ENCODE results near the gene NCOA1.

GRCh38 chr2:24566630-24567029 is 75.6 kb downstream of the NCOA1 start:
- TF ChIP-seq CTCF (IDR thresholded peaks at IDR 0.05; ENCODE audit: extremely low read depth in 1 of 2, insufficient read depth in 1 of 2, low read depth in 1 of 2, low read length in 2 of 2) = no peak
- no peak for TF ChIP-seq POLR2AphosphoS5 (IDR thresholded peaks at IDR 0.05; ENCODE audit: insufficient read depth, low read depth, low read length)
- TF ChIP-seq EZH2 (IDR thresholded peaks at IDR 0.05; ENCODE audit: borderline replicate concordance, low read depth, low read length, severe bottlenecking) = no peak
- TF ChIP-seq FOS (IDR thresholded peaks at IDR 0.05; ENCODE audit: borderline replicate concordance, insufficient read depth, low read length) = no peak
- TF ChIP-seq JUN (IDR thresholded peaks at IDR 0.05; ENCODE audit: borderline replicate concordance, insufficient read depth, insufficient read length, low read depth) = no peak

Measured in endothelial cell of umbilical vein (primary cell).